Measurements from ENCODE around the gene U2SURP. TPM values are rescaled to one million over a fixed set of nuclear protein-coding genes. Genes with fewer than 3 reads are reported as not detected.

U2SURP gene
- total and polyA plus RNA-seq, 4 donors: 8.3 to 41.2 (median 30.3) TPM

GRCh38 chr3:142966808-142967207, 34.6 kb upstream of the U2SURP start (continued):
- TF ChIP-seq, protein P1, sequence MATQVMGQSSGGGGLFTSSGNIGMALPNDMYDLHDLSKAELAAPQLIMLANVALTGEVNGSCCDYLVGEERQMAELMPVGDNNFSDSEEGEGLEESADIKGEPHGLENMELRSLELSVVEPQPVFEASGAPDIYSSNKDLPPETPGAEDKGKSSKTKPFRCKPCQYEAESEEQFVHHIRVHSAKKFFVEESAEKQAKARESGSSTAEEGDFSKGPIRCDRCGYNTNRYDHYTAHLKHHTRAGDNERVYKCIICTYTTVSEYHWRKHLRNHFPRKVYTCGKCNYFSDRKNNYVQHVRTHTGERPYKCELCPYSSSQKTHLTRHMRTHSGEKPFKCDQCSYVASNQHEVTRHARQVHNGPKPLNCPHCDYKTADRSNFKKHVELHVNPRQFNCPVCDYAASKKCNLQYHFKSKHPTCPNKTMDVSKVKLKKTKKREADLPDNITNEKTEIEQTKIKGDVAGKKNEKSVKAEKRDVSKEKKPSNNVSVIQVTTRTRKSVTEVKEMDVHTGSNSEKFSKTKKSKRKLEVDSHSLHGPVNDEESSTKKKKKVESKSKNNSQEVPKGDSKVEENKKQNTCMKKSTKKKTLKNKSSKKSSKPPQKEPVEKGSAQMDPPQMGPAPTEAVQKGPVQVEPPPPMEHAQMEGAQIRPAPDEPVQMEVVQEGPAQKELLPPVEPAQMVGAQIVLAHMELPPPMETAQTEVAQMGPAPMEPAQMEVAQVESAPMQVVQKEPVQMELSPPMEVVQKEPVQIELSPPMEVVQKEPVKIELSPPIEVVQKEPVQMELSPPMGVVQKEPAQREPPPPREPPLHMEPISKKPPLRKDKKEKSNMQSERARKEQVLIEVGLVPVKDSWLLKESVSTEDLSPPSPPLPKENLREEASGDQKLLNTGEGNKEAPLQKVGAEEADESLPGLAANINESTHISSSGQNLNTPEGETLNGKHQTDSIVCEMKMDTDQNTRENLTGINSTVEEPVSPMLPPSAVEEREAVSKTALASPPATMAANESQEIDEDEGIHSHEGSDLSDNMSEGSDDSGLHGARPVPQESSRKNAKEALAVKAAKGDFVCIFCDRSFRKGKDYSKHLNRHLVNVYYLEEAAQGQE (IDR thresholded peaks at IDR 0.05): no peak
- no peak for TF ChIP-seq MAX (IDR thresholded peaks at IDR 0.05)
- TF ChIP-seq, protein P2, sequence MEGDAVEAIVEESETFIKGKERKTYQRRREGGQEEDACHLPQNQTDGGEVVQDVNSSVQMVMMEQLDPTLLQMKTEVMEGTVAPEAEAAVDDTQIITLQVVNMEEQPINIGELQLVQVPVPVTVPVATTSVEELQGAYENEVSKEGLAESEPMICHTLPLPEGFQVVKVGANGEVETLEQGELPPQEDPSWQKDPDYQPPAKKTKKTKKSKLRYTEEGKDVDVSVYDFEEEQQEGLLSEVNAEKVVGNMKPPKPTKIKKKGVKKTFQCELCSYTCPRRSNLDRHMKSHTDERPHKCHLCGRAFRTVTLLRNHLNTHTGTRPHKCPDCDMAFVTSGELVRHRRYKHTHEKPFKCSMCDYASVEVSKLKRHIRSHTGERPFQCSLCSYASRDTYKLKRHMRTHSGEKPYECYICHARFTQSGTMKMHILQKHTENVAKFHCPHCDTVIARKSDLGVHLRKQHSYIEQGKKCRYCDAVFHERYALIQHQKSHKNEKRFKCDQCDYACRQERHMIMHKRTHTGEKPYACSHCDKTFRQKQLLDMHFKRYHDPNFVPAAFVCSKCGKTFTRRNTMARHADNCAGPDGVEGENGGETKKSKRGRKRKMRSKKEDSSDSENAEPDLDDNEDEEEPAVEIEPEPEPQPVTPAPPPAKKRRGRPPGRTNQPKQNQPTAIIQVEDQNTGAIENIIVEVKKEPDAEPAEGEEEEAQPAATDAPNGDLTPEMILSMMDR (IDR thresholded peaks at IDR 0.05; ENCODE audit: low read depth, low read length, missing input control): no peak
- TF ChIP-seq SP1 (IDR thresholded peaks at IDR 0.05): no peak

DNA sequence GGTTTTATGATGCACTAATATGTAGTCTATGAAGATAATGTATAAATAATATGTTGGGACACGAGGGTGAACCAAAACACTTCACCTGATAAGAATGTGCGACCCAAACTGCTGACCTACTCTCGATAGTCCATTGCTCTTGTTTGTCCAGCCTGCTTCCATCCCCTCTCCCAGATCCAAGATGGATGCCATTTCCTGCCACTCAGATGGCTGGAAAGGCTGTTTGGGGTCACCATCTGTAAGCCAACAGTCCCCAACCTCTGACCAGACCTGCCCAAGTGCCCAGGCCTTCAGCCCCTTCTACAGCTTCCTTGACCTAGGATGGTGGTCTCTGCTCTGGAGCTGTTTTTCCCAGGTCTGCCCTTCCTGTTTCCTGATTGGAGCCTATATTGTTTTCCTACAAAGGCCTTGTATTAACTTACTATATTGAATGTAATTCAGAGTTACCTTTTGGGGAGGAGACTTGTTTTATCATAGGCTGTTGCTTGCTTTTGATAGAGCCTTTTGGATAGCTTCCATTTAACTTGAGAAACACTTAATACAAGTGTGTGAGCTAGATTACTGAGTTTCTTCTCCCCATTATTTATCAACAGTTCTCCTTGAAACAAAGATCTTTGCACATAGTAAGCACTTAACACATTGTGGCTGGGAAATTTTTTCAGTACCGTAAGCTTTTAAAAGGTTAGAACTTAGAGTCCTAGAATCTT, 32.9 kb upstream of the U2SURP start:
- DNase-seq (ENCODE audit: low spot score): no peak
- H3K9ac ChIP-seq (ENCODE audit: low read depth in 1 of 2, low read length in 2 of 2): no peak overlapping the region
- WGBS: 86% methylated on average over 4 of the region's 4 CpGs
- H3K4me1 ChIP-seq (ENCODE audit: control insufficient read depth in 4 of 4, insufficient read depth in 4 of 4, low read length in 3 of 4): peaks cover 2 to 30% (median 24%) of the 10 kb centered on the region in 4 donors
- no peaks in the 10 kb centered on the region for H3K36me3 ChIP-seq (ENCODE audit: control insufficient read depth in 4 of 4, insufficient read depth in 3 of 4, low read depth in 1 of 4, low read length in 3 of 4)
- TF ChIP-seq HNF4G (IDR thresholded peaks at IDR 0.05): no peak
- no peak for TF ChIP-seq FOXA2 (IDR thresholded peaks at IDR 0.05)
- TF ChIP-seq HNF4A (conservative IDR thresholded peaks at IDR 0.05): no peak
- TF ChIP-seq YY1 (IDR thresholded peaks at IDR 0.05): no peak
- no peak for TF ChIP-seq MAX (IDR thresholded peaks at IDR 0.05)
- no peak for TF ChIP-seq TAF1 (conservative IDR thresholded peaks at IDR 0.05)
- TF ChIP-seq RAD21 (IDR thresholded peaks at IDR 0.05): no peak
- TF ChIP-seq FOXA1 (IDR thresholded peaks at IDR 0.05): no peak
- no peak for TF ChIP-seq JUND (IDR thresholded peaks at IDR 0.05)
- TF ChIP-seq, protein P2 (IDR thresholded peaks at IDR 0.05; ENCODE audit: low read depth, low read length, missing input control): no peak
- TF ChIP-seq SP1 (IDR thresholded peaks at IDR 0.05): no peak
- no peak for TF ChIP-seq GABPA (IDR thresholded peaks at IDR 0.05 in 1 of 2, conservative IDR thresholded peaks at IDR 0.05 in 1 of 2)
- no peak for TF ChIP-seq EGR1 (IDR thresholded peaks at IDR 0.05; ENCODE audit: low read depth in 2 of 2)
- no peaks in the 10 kb centered on the region for H3K27me3 ChIP-seq (ENCODE audit: control insufficient read depth in 4 of 4, insufficient read depth in 4 of 4, low read length in 3 of 4)
- no peak overlapping the region for H3K27ac ChIP-seq (ENCODE audit: low read depth in 1 of 2, low read length in 2 of 2)
- no peak overlapping the region for H3K4me3 ChIP-seq (ENCODE audit: low read depth in 1 of 3, low read length in 3 of 3)
- H3K9me3 ChIP-seq (ENCODE audit: control insufficient read depth in 4 of 4, low read length in 3 of 4): no peaks in the 10 kb centered on the region

All from liver (tissue), 9 donors.